Large intestine (tissue), 3 donors: ENCODE data around the gene SNCAIP. TPM values are rescaled to one million over a fixed set of nuclear protein-coding genes. Genes with fewer than 3 reads are reported as not detected.
"Not testable (repeated sequence)": the region's sequence is repeated elsewhere in the genome, so short reads cannot be mapped to it uniquely, and the experiment has no call there.

Experiments used
- DNase-seq, 2 donors: peaks; one replicate each; pipeline versions ENCODE4 v3.0.0 to v3.0.0-alpha.2; 2013
- H3K27ac ChIP-seq: one replicate; pipeline ENCODE4 v1.5.1; 2013; ENCODE audit warnings: low read length
- H3K27me3 ChIP-seq: 2 replicates; pipeline ENCODE4 v1.6.1; 2013; ENCODE audit warnings: low read length; ENCODE audit not compliant: control insufficient read depth, insufficient read depth
- H3K36me3 ChIP-seq: 2 replicates; pipeline ENCODE4 v1.6.1; 2013; ENCODE audit warnings: low read length; ENCODE audit not compliant: control insufficient read depth, insufficient read depth
- H3K4me1 ChIP-seq: one replicate; pipeline ENCODE4 v1.6.1; 2013; ENCODE audit warnings: low read length; ENCODE audit not compliant: control insufficient read depth, insufficient read depth
- H3K4me3 ChIP-seq: one replicate; pipeline ENCODE4 v1.5.1; 2013; ENCODE audit warnings: low read length
- H3K9me3 ChIP-seq: one replicate; pipeline ENCODE4 v1.6.1; 2013; ENCODE audit warnings: mild to moderate bottlenecking, low read depth, low read length, moderate library complexity; ENCODE audit not compliant: control insufficient read depth
- WGBS: methylation state at CpG from one replicate; pipeline ENCODE4 v1.1.5; 2013; ENCODE audit warnings: low lambda C conversion rate; ENCODE audit not compliant: insufficient coverage; 5-methylcytosine and 5-hydroxymethylcytosine counted together
- polyA plus RNA-seq: library from polyadenylated mRNA; unstranded; fragments of 120-200 nt; gene quantifications from one replicate; pipeline ENCODE4 v1.2.1, GENCODE V29; 2013

The SNCAIP gene
- polyA plus RNA-seq, 1 donor: 7.3 TPM

- Histone ChIP-seq H3K27me3 (no peaks in the 10 kb centered on the region), H3K9me3 (no peaks in the 10 kb centered on the region), H3K36me3 (no peaks in the 10 kb centered on the region), H3K27ac (no peak overlapping the region), H3K4me1 (no peaks in the 10 kb centered on the region), H3K4me3 (no peak overlapping the region)
- no CpG with 5 or more reads among the region's 2 CpGs for WGBS
- no peak for DNase-seq
These were observed 63.8 kb downstream of the SNCAIP start for GRCh38 chr5:122375801-122376200.

DNA sequence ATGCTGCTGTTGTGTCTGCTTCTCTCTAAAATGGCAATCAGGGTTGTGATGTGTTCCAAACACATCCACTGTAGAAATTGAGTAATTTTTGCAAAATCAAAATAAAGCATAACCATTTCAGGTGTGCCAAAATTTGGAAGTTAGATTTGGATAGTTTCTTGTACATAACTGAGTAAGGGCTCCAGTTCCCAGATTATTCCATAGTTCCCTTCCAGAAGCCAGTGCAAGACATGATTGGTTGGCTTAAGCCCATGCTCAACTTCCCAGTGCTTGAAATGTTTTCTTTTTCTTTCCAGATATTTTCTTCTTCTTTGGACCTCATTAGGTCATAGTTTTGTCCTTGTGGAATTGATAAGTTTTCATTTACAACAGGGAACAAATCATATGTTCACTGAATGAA, 64.2 kb downstream of the SNCAIP start:
- H3K4me1 ChIP-seq: no peaks in the 10 kb centered on the region
- no peak overlapping the region for H3K4me3 ChIP-seq
- no peaks in the 10 kb centered on the region for H3K9me3 ChIP-seq
- no peaks in the 10 kb centered on the region for H3K27me3 ChIP-seq
- no peak overlapping the region for H3K27ac ChIP-seq
- H3K36me3 ChIP-seq: no peaks in the 10 kb centered on the region
- no peak for DNase-seq

GRCh38 chr5:122377026-122377425, 65.0 kb downstream of the SNCAIP start:
- Histone ChIP-seq H3K9me3 (no peaks in the 10 kb centered on the region), H3K4me3 (no peak overlapping the region), H3K4me1 (no peaks in the 10 kb centered on the region), H3K27ac (no peak overlapping the region), H3K27me3 (no peaks in the 10 kb centered on the region), H3K36me3 (no peaks in the 10 kb centered on the region)
- 78% methylated on average over 1 of the region's 1 CpG for WGBS
- no peak for DNase-seq

GRCh38 chr5:122382938-122383337, 70.9 kb downstream of the SNCAIP start:
- not testable (repeated sequence) for H3K27me3 ChIP-seq, H3K4me3 ChIP-seq, H3K27ac ChIP-seq, DNase-seq, H3K4me1 ChIP-seq, H3K36me3 ChIP-seq, H3K9me3 ChIP-seq
- WGBS: no CpG with 5 or more reads among the region's 16 CpGs

DNA sequence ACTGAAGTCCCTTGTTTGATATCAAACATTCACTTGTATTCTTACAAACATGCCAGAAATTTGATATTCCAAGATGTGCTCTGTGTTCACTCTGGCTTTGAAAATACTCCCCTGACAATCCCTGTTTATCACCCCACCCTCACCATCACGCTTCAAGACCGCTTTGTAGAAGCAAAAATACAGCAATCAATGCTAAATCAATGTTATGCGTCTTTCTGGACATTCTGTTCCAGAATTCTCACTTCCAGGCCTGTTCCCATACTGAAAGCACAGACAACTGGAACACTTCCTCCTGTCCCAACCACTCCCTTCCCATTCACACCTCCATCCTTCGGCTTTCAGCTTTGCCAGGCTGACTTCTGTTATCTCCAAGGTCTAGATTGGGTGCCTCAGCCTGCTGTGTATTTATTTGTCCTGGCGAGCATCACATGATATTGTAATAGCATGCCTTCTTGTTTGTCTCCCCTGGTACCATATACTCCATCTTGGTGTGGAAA, 72.8 kb downstream of the SNCAIP start:
- H3K27ac ChIP-seq: no peak overlapping the region

DNA sequence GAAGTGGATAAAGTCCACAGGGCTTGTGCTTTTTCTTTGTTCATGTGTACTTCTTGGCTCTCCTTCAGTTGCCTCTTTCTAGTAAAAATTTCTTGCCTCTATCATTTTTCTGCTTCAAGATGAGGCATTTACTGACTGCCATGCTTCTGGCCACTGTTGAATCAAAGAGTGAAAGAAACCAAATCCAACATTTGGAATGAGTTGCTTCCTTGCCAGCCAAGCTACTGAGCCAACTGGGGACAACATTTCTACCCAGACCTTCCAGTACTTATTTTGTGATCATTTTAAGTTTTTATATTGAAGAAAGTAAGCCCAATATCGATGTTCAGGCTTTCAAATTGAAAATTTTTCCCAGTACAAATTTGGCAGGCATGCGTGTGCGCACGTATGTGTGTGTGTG, 73.2 kb downstream of the SNCAIP start:
- DNase-seq: no peak
- no CpG with 5 or more reads among the region's 4 CpGs for WGBS
- Histone ChIP-seq H3K27me3 (no peaks in the 10 kb centered on the region), H3K4me3 (no peak overlapping the region), H3K9me3 (no peaks in the 10 kb centered on the region), H3K36me3 (no peaks in the 10 kb centered on the region), H3K27ac (no peak overlapping the region), H3K4me1 (no peaks in the 10 kb centered on the region)

More for the DNA sequence above, 72.8 kb downstream of the SNCAIP start:
- no peaks in the 10 kb centered on the region for H3K4me1 ChIP-seq
- H3K36me3 ChIP-seq: no peaks in the 10 kb centered on the region
- no peak overlapping the region for H3K4me3 ChIP-seq
- H3K9me3 ChIP-seq: no peaks in the 10 kb centered on the region
- WGBS: 100% methylated on average over 1 of the region's 5 CpGs
- no peaks in the 10 kb centered on the region for H3K27me3 ChIP-seq
- DNase-seq: no peak

GRCh38 chr5:122385808-122386207, 73.8 kb downstream of the SNCAIP start:
- Histone ChIP-seq H3K4me3 (no peak overlapping the region), H3K36me3 (no peaks in the 10 kb centered on the region), H3K4me1 (no peaks in the 10 kb centered on the region), H3K9me3 (no peaks in the 10 kb centered on the region), H3K27me3 (no peaks in the 10 kb centered on the region), H3K27ac (no peak overlapping the region)
- DNase-seq: no peak
- 100% methylated on average over 2 of the region's 3 CpGs for WGBS

GRCh38 chr5:122390154-122390553, 78.1 kb downstream of the SNCAIP start:
- Histone ChIP-seq H3K27me3 (no peaks in the 10 kb centered on the region), H3K27ac (no peak overlapping the region), H3K36me3 (no peaks in the 10 kb centered on the region), H3K4me1 (no peaks in the 10 kb centered on the region), H3K9me3 (no peaks in the 10 kb centered on the region), H3K4me3 (no peak overlapping the region)
- WGBS: no CpG with 5 or more reads among the region's 7 CpGs
- no peak for DNase-seq

GRCh38 chr5:122390694-122391093, 78.7 kb downstream of the SNCAIP start:
- no peak for DNase-seq
- no peak overlapping the region for H3K27ac ChIP-seq
- no peaks in the 10 kb centered on the region for H3K36me3 ChIP-seq
- H3K4me1 ChIP-seq: no peaks in the 10 kb centered on the region
- no peaks in the 10 kb centered on the region for H3K27me3 ChIP-seq
- no peak overlapping the region for H3K4me3 ChIP-seq
- no peaks in the 10 kb centered on the region for H3K9me3 ChIP-seq
- WGBS: 86% methylated on average over 2 of the region's 3 CpGs

DNA sequence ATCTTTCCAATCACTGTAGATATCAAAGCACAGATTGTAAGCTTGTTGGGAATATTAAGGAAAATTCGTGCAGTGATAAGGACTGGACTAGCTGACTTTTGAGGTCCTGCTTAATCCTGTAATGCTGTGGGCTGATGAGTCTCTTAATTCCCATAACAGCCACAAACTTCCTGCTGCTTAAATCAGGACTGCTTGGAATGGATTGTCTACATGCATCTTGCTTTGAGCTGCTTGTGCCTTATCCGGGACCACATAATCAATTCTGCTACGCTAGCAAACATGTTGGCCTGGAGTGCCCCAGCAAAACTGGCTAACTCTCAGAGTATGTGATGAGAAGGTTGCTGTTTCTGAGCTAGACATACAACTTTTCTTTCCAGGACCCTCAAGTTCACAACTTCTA, 79.6 kb downstream of the SNCAIP start:
- Histone ChIP-seq H3K4me1 (no peaks in the 10 kb centered on the region), H3K27ac (no peak overlapping the region), H3K36me3 (no peaks in the 10 kb centered on the region), H3K4me3 (no peak overlapping the region), H3K27me3 (no peaks in the 10 kb centered on the region), H3K9me3 (no peaks in the 10 kb centered on the region)
- WGBS: no CpG with 5 or more reads among the region's 3 CpGs
- no peak for DNase-seq

GRCh38 chr5:122392224-122392623, 80.2 kb downstream of the SNCAIP start:
- no peak for DNase-seq
- H3K4me3 ChIP-seq: no peak overlapping the region
- H3K27me3 ChIP-seq: no peaks in the 10 kb centered on the region
- H3K9me3 ChIP-seq: no peaks in the 10 kb centered on the region
- no peaks in the 10 kb centered on the region for H3K36me3 ChIP-seq
- no CpG with 5 or more reads among the region's 2 CpGs for WGBS
- H3K27ac ChIP-seq: no peak overlapping the region
- no peaks in the 10 kb centered on the region for H3K4me1 ChIP-seq
